B cell (primary cell): ENCODE data around the gene DNAJB8. TPM values are rescaled to one million over a fixed set of nuclear protein-coding genes. Genes with fewer than 3 reads are reported as not detected.

Experiments
- ATAC-seq: fragments of 200-7000 bp; cut with Tn5 transposase; one replicate; pipeline ENCODE4 v1.10.0; 2021; ENCODE audit warnings: low read depth, mild to moderate bottlenecking, moderate number of reproducible peaks, moderate library complexity
- CTCF ChIA-PET: fragments of 350-600 bp; sonication (Branson Sonifier 250); formaldehyde crosslinking; loops from one replicate; lab custom pipeline; 2021; ENCODE audit warnings: antibody characterized with exemption, inconsistent platforms; lab: Charles Lee
- POLR2A ChIA-PET: fragments of 350-600 bp; sonication (Branson Sonifier 250); formaldehyde crosslinking; loops from one replicate; lab custom pipeline; 2021; ENCODE audit warnings: antibody characterized with exemption; lab: Charles Lee
- DNase-seq: peaks from one replicate; pipeline ENCODE4 v3.0.0; 2013
- H2AFZ ChIP-seq: 2 replicates; pipeline ENCODE4 v1.6.1; 2012; ENCODE audit warnings: mild to moderate bottlenecking, low read depth, low read length; ENCODE audit not compliant: insufficient read depth, poor library complexity, severe bottlenecking
- H3K27ac ChIP-seq, 2 donors: 1 replicate in 1 of 2; 2 replicates in 1 of 2; pipeline ENCODE4 v1.5.1; 2012 to 2013; ENCODE audit warnings: low read length in 2 of 2, mild to moderate bottlenecking in 2 of 2, moderate library complexity in 1 of 2
- H3K27me3 ChIP-seq, 4 experiments: fragments of 200-600 bp in 1 of 4; sonication (generic) in 1 of 4; replicated peaks in 1 of 4; 1 replicate in 2 of 4; 2 replicates in 2 of 4; pipeline versions ENCODE4 v1.6.1 to v1.7.0; 2013 to 2016; ENCODE audit warnings: low read length in 3 of 4, mild to moderate bottlenecking in 2 of 4, mixed read lengths in 1 of 4, moderate library complexity in 1 of 4; ENCODE audit not compliant: insufficient read depth in 4 of 4, control insufficient read depth in 3 of 4; ENCODE audit errors: control extremely low read depth in 1 of 4
- H3K36me3 ChIP-seq, 2 experiments: replicated peaks in 1 of 2; 1 replicate in 1 of 2; 2 replicates in 1 of 2; pipeline versions ENCODE4 v1.6.1 to v1.7.1; 2013; ENCODE audit warnings: low read length in 1 of 2; ENCODE audit not compliant: insufficient read depth in 2 of 2, control insufficient read depth in 1 of 2; ENCODE audit errors: control extremely low read depth in 1 of 2, extremely low read depth in 1 of 2
- H3K4me1 ChIP-seq, 2 donors: fragments of 200-600 bp in 1 of 2; sonication (generic) in 1 of 2; 1 replicate in 1 of 2; 2 replicates in 1 of 2; pipeline versions ENCODE4 v1.5.1 to v1.6.1; 2013 to 2017; ENCODE audit warnings: low read length in 2 of 2; ENCODE audit not compliant: control insufficient read depth in 2 of 2, insufficient read depth in 2 of 2
- H3K4me2 ChIP-seq: replicated peaks from 2 replicates; pipeline ENCODE3; 2012; ENCODE audit warnings: mild to moderate bottlenecking, low read depth, low read length; ENCODE audit not compliant: poor library complexity, severe bottlenecking
- H3K4me3 ChIP-seq, 5 experiments: fragments of 200-600 bp in 1 of 5; sonication (generic) in 1 of 5; 1 replicate in 3 of 5; 2 replicates in 2 of 5; pipeline versions ENCODE4 v1.5.1 to v1.7.0; 2011 to 2016; ENCODE audit warnings: low read length in 4 of 5, mild to moderate bottlenecking in 4 of 5, low read depth in 2 of 5, control low read depth in 1 of 5, moderate library complexity in 1 of 5; ENCODE audit not compliant: insufficient read depth in 1 of 5; ENCODE audit errors: control extremely low read depth in 1 of 5, extremely low read depth in 1 of 5
- H3K79me2 ChIP-seq: fragments of 200-600 bp; sonication (generic); one replicate; pipeline ENCODE4 v1.6.0; 2016; ENCODE audit warnings: low read length; ENCODE audit not compliant: control insufficient read depth, insufficient read depth
- H3K9ac ChIP-seq: fragments of 200-600 bp; sonication (generic); 2 replicates; pipeline ENCODE4 v1.6.1; 2017; ENCODE audit warnings: mild to moderate bottlenecking, low read length, moderate library complexity
- H3K9me3 ChIP-seq, 3 donors: one replicate each; pipeline versions ENCODE4 v1.6.1 to v1.7.1; 2013; ENCODE audit warnings: low read length in 2 of 3; ENCODE audit not compliant: control insufficient read depth in 2 of 3, insufficient read depth in 1 of 3; ENCODE audit errors: control extremely low read depth in 1 of 3
- H4K20me1 ChIP-seq: 2 replicates; pipeline ENCODE4 v1.6.0; 2012; ENCODE audit warnings: mild to moderate bottlenecking, low read length; ENCODE audit not compliant: insufficient read depth, control insufficient read depth, poor library complexity, severe bottlenecking
- H3K27ac Mint-ChIP-seq: one replicate; pipeline ENCODE4 v1.8.0; 2021; ENCODE audit warnings: mixed read lengths
- H3K27me3 Mint-ChIP-seq: one replicate; pipeline ENCODE4 v1.8.0; 2021; ENCODE audit warnings: mixed read lengths
- H3K4me1 Mint-ChIP-seq: one replicate; pipeline ENCODE4 v1.8.0; 2021; ENCODE audit warnings: mixed read lengths
- H3K4me3 Mint-ChIP-seq: one replicate; pipeline ENCODE4 v1.8.0; 2021; ENCODE audit warnings: mixed read lengths
- H3K9me3 Mint-ChIP-seq: one replicate; pipeline ENCODE4 v1.8.0; 2022; ENCODE audit warnings: mixed read lengths; ENCODE audit not compliant: insufficient read depth
- EZH2 ChIP-seq: IDR thresholded peaks from 2 replicates; pipeline ENCODE4 v1.6.1; 2012; ENCODE audit warnings: borderline replicate concordance, low read depth, mild to moderate bottlenecking, moderate library complexity, low read length; ENCODE audit not compliant: insufficient read depth, poor library complexity, severe bottlenecking
- WGBS: methylation state at CpG from one replicate; pipeline ENCODE4 v1.1.5; 2013; ENCODE audit warnings: missing lambda C conversion rate; ENCODE audit not compliant: insufficient coverage; 5-methylcytosine and 5-hydroxymethylcytosine counted together
- intact Hi-C: fragments of 100-400 bp; cut with micrococcal nuclease; formaldehyde crosslinking; loops from one replicate; pipeline ENCODE4 v1.10.0; 2022
- polyA plus RNA-seq: library from polyadenylated mRNA; depleted of rRNA; stranded (reverse); fragments of >200 nt; gene quantifications from 2 replicates; pipeline ENCODE4 v1.2.3, GENCODE V29; 2012
- total RNA-seq, 2 donors: library from RNA; stranded (reverse); fragments of 120-200 nt in 1 of 2; gene quantifications; 1 replicate in 1 of 2; 2 replicates in 1 of 2; pipeline versions ENCODE4 v1.2.3 to v1.2.4, GENCODE V29; 2013 to 2022
- TF ChIP-seq, protein P1 (sequence below): fragments of 200-600 bp; IDR thresholded peaks from one replicate; pipeline ENCODE4 v1.8.0; 2022; ENCODE audit warnings: antibody characterized with exemption, mild to moderate bottlenecking

The DNAJB8 gene
- total and polyA plus RNA-seq, 2 donors (not counting 1 experiment from before 2014, with no cell fraction given) = not detected

DNA sequence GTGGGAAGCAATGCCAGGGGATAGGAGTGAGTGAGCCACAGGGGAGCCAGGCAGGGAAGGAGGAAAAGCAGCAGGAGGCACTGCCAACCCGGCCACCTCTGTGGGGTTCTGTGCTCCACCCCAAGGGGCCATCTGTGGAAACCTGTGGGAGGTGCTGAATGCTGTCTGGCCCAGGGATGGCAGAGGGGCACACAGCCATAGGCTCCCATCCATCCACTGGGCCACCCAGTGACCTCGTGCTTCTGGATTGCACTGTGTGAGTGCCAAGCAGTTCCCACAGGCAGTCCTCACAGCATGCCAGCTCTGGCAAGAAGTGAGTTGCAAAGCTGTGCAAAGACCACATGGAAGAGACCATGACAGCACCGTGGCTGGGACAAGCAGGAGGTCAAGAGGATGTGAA, 27.5 kb downstream of the DNAJB8 start:
- H3K9me3 ChIP-seq = no peaks in the 10 kb centered on the region
- TF ChIP-seq EZH2 = no peak
- TF ChIP-seq, protein P1, sequence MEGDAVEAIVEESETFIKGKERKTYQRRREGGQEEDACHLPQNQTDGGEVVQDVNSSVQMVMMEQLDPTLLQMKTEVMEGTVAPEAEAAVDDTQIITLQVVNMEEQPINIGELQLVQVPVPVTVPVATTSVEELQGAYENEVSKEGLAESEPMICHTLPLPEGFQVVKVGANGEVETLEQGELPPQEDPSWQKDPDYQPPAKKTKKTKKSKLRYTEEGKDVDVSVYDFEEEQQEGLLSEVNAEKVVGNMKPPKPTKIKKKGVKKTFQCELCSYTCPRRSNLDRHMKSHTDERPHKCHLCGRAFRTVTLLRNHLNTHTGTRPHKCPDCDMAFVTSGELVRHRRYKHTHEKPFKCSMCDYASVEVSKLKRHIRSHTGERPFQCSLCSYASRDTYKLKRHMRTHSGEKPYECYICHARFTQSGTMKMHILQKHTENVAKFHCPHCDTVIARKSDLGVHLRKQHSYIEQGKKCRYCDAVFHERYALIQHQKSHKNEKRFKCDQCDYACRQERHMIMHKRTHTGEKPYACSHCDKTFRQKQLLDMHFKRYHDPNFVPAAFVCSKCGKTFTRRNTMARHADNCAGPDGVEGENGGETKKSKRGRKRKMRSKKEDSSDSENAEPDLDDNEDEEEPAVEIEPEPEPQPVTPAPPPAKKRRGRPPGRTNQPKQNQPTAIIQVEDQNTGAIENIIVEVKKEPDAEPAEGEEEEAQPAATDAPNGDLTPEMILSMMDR = no peak
- ATAC-seq (no peak), DNase-seq (no peak)
- peaks cover 0 to 14% (median 0%) of the 10 kb centered on the region in 4 experiments for H3K27me3 ChIP-seq
- no peaks in the 10 kb centered on the region for H3K4me1 ChIP-seq
- no peaks in the 10 kb centered on the region for H3K79me2 ChIP-seq
- no peak overlapping the region for H3K4me3 ChIP-seq
- intact Hi-C loops = no loop called here
- Mint-ChIP-seq H3K4me1 (no peaks in the 10 kb centered on the region), H3K27me3 (peaks cover 35% of the 10 kb centered on the region), H3K9me3 (no peaks in the 10 kb centered on the region), H3K4me3 (no peak overlapping the region), H3K27ac (no peak overlapping the region)
- H3K9ac ChIP-seq = no peak overlapping the region
- H3K36me3 ChIP-seq = no peaks in the 10 kb centered on the region
- H3K4me2 ChIP-seq = no peak overlapping the region
- 75% methylated on average over 3 of the region's 3 CpGs for WGBS
- ChIA-PET CTCF (no interaction called here), POLR2A (no interaction called here)
- H2AFZ ChIP-seq = no peak overlapping the region
- no peaks in the 10 kb centered on the region for H4K20me1 ChIP-seq
- H3K27ac ChIP-seq = no peak overlapping the region

DNA sequence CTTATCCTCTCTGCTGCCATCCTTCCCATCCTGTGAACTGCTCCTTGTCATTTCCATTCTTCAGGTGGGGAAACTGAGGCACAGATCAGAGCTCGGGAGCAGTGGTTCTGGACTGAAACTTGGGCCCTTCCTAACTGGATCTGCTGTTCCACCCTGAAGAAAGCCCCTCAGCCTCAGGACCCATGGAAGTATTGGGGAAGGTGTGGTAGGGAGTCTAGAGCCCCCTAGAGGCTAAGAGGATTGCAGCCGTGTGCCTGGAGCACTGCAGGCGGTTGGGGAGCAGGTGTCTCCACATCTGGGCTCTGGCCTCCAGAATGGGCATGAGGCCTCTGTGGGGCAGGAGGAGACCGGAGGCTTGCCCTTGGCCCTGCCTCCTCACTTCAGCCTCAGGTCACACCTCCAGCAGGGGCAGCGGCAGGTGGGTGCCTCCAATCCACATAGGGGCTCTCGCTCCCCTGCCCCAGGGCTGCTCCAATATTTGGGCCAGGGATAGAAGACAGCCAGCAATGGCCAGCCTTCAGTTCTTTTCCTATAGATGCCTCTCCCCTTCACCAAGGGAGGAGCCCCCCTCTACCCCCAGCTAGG, 28.1 kb downstream of the DNAJB8 start:
- TF ChIP-seq, protein P1 = no peak
- TF ChIP-seq EZH2 = no peak
- no peaks in the 10 kb centered on the region for H4K20me1 ChIP-seq
- H3K27ac ChIP-seq = no peak overlapping the region
- ChIA-PET CTCF (interaction anchor here (0.9 to 1.1 kb wide), 2 partner anchors 8 to 11 kb away, joined by 3 read pairs; no protein-coding TSS in a partner anchor), POLR2A (no interaction called here)
- no peaks in the 10 kb centered on the region for H3K79me2 ChIP-seq
- Mint-ChIP-seq H3K9me3 (no peaks in the 10 kb centered on the region), H3K4me3 (no peak overlapping the region), H3K4me1 (no peaks in the 10 kb centered on the region), H3K27ac (no peak overlapping the region), H3K27me3 (peaks cover 38% of the 10 kb centered on the region)
- 86% methylated on average over 5 of the region's 6 CpGs for WGBS
- H3K9ac ChIP-seq = no peak overlapping the region
- H3K36me3 ChIP-seq = no peaks in the 10 kb centered on the region
- no peaks in the 10 kb centered on the region for H3K4me1 ChIP-seq
- H2AFZ ChIP-seq = no peak overlapping the region
- H3K4me3 ChIP-seq = no peak overlapping the region
- no peak for ATAC-seq
- H3K9me3 ChIP-seq = no peaks in the 10 kb centered on the region
- peaks cover 0 to 13% (median 0%) of the 10 kb centered on the region in 4 experiments for H3K27me3 ChIP-seq
- DNase-seq = no peak
- intact Hi-C loops = no loop called here
- no peak overlapping the region for H3K4me2 ChIP-seq
